Uterus (tissue), 4 donors: Measurements from ENCODE around the gene LRRD1. TPM values are rescaled to one million over a fixed set of nuclear protein-coding genes. Genes with fewer than 3 reads are reported as not detected.

ENCODE experiments used
- DNase-seq, 2 donors: peaks; one replicate each; pipeline ENCODE4 v3.0.0-alpha.2; 2019 to 2020
- H3K27ac ChIP-seq, 2 donors: fragments of 200-600 bp; sonication (generic); 1 replicate in 1 of 2; 2 replicates in 1 of 2; pipeline ENCODE4 v1.5.1; 2016 to 2018
- H3K27me3 ChIP-seq, 2 donors: fragments of 200-600 bp; sonication (generic); one replicate each; pipeline ENCODE4 v1.5.1; 2018 to 2019; ENCODE audit warnings: control low read depth in 1 of 2
- H3K36me3 ChIP-seq, 2 donors: fragments of 200-600 bp; sonication (generic); one replicate each; pipeline ENCODE4 v1.5.1; 2019; ENCODE audit warnings: control low read depth in 1 of 2
- H3K4me1 ChIP-seq, 2 donors: fragments of 200-600 bp; sonication (generic); one replicate each; pipeline ENCODE4 v1.5.1; 2018 to 2019; ENCODE audit warnings: control low read depth in 1 of 2
- H3K4me3 ChIP-seq, 2 donors: fragments of 200-600 bp; sonication (generic); 1 replicate in 1 of 2; 2 replicates in 1 of 2; pipeline ENCODE4 v1.5.1; 2018 to 2019; ENCODE audit warnings: mild to moderate bottlenecking in 1 of 2
- H3K9me3 ChIP-seq, 2 donors: fragments of 200-600 bp; sonication (generic); one replicate each; pipeline ENCODE4 v1.5.1; 2019; ENCODE audit warnings: control low read depth in 1 of 2
- CTCF ChIP-seq, 4 experiments: fragments of 200-600 bp in 2 of 4; fragments of 450-650 bp in 2 of 4; sonication (generic) in 2 of 4; IDR thresholded peaks; one replicate each; pipeline ENCODE4 v1.5.1; 2016 to 2019; ENCODE audit warnings: antibody characterized with exemption in 4 of 4, mild to moderate bottlenecking in 2 of 4, moderate library complexity in 1 of 4
- POLR2A ChIP-seq, 2 donors: fragments of 450-650 bp; IDR thresholded peaks; one replicate each; pipeline ENCODE4 v1.6.1; 2016; ENCODE audit warnings: antibody characterized with exemption in 2 of 2, mild to moderate bottlenecking in 1 of 2, moderate library complexity in 1 of 2
- intact Hi-C: fragments of 100-400 bp; cut with DNase I; formaldehyde crosslinking; loops from one replicate; pipeline ENCODE4 v1.15.1; 2023; ENCODE audit warnings: low total_unique reads
- total RNA-seq, 4 donors: library from RNA; depleted of rRNA in 3 of 4; stranded (reverse); fragments of >200 nt in 3 of 4; gene quantifications; one replicate each; pipeline versions ENCODE4 v1.1.0 to v1.2.4, GENCODE V29; 2014 to 2023
- donor health status: DM: yes; HTN: yes; CAD: no.

LRRD1 gene
- total RNA-seq, result under 1 TPM in 2 of 4 donors, not detected in 2; 0.73 to 0.97 TPM

- Histone ChIP-seq H3K36me3 (no peaks in the 10 kb centered on the region), H3K9me3 (no peaks in the 10 kb centered on the region), H3K4me1 (no peaks in the 10 kb centered on the region), H3K27ac (peak within 1 kb of the TSS; percentile 77 to 78), H3K4me3 (peak within 1 kb of the TSS; percentile 33 to 42), H3K27me3 (no peaks in the 10 kb centered on the region)
- peak in 1 of 2 donors; percentile 12 for TF ChIP-seq POLR2A (IDR thresholded peaks at IDR 0.05)
- TF ChIP-seq CTCF (IDR thresholded peaks at IDR 0.05), result peak; percentile 89 to 98 (median 94)
- intact Hi-C loops, result no loop called here
- DNase-seq, result peak; percentile 68 to 81
These were observed at the start of gene LRRD1 for GRCh38 chr7:92178928-92179924. Gene LRRD1 (minus strand): TSS chr7:92179142. CDS start chr7:92165202, 13,940 bp downstream.

GRCh38 chr7:92228742-92229141, 49.8 kb upstream of the LRRD1 start:
- DNase-seq, result no peak
- Histone ChIP-seq H3K27ac (no peak overlapping the region), H3K9me3 (no peaks in the 10 kb centered on the region), H3K4me1 (no peaks in the 10 kb centered on the region), H3K27me3 (no peaks in the 10 kb centered on the region), H3K4me3 (no peak overlapping the region), H3K36me3 (no peaks in the 10 kb centered on the region)
- intact Hi-C loops, result no loop called here
- no peak for TF ChIP-seq POLR2A (IDR thresholded peaks at IDR 0.05)
- TF ChIP-seq CTCF (IDR thresholded peaks at IDR 0.05), result no peak

- intact Hi-C loops, result no loop called here
- Histone ChIP-seq H3K4me1 (no peaks in the 10 kb centered on the region), H3K4me3 (no peak overlapping the region), H3K27ac (no peak overlapping the region), H3K9me3 (no peaks in the 10 kb centered on the region), H3K27me3 (no peaks in the 10 kb centered on the region), H3K36me3 (no peaks in the 10 kb centered on the region)
- DNase-seq, result no peak
- TF ChIP-seq POLR2A (IDR thresholded peaks at IDR 0.05) (no peak), CTCF (IDR thresholded peaks at IDR 0.05) (no peak)
These were observed 49.2 kb upstream of the LRRD1 start for GRCh38 chr7:92228100-92228499.

GRCh38 chr7:92226981-92227380, 48.0 kb upstream of the LRRD1 start:
- no peaks in the 10 kb centered on the region for H3K27me3 ChIP-seq
- no peaks in the 10 kb centered on the region for H3K9me3 ChIP-seq
- intact Hi-C loops, result no loop called here
- no peak overlapping the region for H3K4me3 ChIP-seq
- no peaks in the 10 kb centered on the region for H3K4me1 ChIP-seq
- no peaks in the 10 kb centered on the region for H3K36me3 ChIP-seq
- no peak for TF ChIP-seq CTCF (IDR thresholded peaks at IDR 0.05)
- TF ChIP-seq POLR2A (IDR thresholded peaks at IDR 0.05), result no peak
- H3K27ac ChIP-seq, result no peak overlapping the region
- DNase-seq, result no peak

GRCh38 chr7:92221766-92222165, 42.8 kb upstream of the LRRD1 start:
- intact Hi-C loops, result no loop called here
- Histone ChIP-seq H3K36me3 (no peaks in the 10 kb centered on the region), H3K27ac (no peak overlapping the region), H3K9me3 (no peaks in the 10 kb centered on the region), H3K4me3 (no peak overlapping the region), H3K4me1 (no peaks in the 10 kb centered on the region), H3K27me3 (no peaks in the 10 kb centered on the region)
- DNase-seq, result no peak
- no peak for TF ChIP-seq CTCF (IDR thresholded peaks at IDR 0.05)
- TF ChIP-seq POLR2A (IDR thresholded peaks at IDR 0.05), result no peak
